Fibroblast of skin of scalp (primary cell): ENCODE results near the gene PLOD1.
"Not testable (repeated sequence)": the region's sequence is repeated elsewhere in the genome, so short reads cannot be mapped to it uniquely, and the experiment has no call there.

Source experiments
- DNase-seq: peaks from one replicate; pipeline ENCODE4 v3.0.0-alpha.2; 2013

PLOD1 gene

DNA sequence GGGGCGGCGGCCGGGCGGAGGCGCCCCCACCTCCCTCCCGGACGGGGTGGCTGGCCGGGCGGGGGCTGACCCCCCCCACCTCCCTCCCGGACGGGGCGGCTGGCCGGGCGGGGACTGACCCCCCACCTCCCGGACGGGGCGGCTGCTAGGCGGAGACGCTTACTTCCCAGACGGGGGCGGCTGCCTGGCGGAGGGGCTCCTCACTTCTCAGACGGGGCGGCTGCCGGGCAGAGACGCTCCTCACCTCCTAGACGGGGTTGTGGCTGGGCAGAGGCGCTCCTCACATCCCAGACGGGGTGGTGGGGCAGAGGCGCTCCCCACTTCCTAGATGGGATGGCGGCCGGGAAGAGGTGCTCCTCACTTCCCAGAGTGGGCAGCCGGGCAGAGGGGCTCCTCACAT lies 73.8 kb downstream of the PLOD1 start:
- not testable (repeated sequence) for DNase-seq

DNA sequence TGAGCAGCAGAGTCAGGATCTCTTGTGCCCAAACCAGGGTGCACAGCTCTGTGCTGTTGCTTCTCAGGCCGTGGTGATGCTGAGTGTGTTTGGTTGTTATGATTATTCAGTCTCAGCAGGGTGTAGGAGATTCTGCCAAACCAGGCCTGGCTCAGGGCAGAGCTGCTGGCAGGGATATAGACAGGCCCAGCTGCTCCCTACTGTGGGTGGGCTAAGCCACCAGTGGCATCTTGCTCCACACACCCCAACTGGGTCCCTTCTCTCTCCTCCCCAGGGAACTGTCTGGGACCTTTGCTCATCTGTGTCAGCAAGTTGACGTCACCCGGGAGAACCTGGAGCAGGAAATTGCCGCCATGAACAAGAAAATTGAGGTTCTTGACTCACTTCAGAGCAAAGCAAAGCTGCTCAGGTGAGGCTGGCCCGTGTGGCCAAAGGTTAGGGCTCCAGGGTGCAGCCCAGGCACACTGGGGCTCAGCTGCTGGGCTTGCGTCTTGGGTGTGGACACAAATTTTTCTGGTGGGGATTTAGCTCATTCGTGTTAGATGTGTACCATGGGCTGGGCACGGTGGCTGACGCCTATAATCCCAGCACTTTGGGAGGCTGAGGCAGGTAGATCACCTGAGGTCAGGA lies 74.9 kb downstream of the PLOD1 start:
- no peak for DNase-seq

DNA sequence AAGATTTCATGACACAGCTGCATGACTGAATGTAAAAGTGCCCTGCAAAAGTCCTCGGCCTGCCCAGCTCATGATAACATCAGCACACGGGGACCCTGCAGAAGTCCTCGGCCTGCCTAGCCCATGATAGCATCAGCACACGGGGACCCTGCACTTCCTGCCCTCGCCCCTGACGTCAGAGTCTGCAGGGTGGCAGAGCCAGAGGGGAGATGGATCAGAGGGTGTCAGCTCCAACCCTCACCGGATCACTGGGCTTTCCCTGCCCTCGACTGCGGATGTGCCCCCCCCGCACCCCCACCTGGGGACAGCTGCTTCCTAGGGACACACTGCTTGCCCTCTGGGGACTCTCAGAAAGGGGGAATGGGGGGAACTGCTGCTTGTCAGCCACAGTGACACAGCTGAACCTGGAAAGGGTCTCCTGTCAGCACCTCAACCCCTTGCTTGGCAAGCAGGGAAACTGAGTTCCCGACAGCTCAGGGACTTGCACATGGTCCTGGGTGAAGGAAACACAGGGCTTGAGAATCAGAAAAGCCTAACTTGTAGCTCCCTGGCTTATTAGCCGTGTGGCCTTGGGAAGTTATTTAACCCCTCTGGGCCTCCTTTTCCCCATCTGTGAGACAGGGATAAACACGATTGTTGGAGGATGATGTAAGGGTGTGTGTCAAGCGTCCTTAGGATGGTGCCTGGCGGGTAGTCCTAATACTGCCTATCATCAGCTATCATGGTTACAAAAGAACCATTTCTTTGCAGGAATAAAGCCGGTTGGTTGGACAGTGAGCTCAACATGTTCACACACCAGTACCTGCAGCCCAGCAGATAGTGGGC lies 76.4 kb downstream of the PLOD1 start:
- no peak for DNase-seq

DNA sequence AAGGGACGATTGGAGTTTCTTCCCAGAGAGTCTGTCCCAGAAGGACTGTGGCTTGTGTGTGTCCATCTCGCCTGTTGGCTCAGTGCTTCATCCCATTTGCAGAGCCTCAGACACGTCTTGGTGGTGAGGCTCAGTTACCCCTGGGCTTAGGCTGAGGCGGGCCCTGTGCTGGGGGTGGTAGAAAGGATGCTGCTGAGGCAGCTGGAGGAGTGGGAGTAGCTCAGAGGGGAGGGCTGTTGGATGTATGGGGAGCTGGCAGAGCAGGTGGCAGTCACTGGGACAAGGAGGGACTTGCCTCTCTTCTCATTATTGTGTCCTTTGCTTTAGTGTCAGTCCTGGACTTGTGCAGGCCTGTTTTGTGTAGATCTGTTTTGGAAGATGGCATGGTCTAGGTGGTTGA lies 77.5 kb downstream of the PLOD1 start:
- DNase-seq: no peak

DNA sequence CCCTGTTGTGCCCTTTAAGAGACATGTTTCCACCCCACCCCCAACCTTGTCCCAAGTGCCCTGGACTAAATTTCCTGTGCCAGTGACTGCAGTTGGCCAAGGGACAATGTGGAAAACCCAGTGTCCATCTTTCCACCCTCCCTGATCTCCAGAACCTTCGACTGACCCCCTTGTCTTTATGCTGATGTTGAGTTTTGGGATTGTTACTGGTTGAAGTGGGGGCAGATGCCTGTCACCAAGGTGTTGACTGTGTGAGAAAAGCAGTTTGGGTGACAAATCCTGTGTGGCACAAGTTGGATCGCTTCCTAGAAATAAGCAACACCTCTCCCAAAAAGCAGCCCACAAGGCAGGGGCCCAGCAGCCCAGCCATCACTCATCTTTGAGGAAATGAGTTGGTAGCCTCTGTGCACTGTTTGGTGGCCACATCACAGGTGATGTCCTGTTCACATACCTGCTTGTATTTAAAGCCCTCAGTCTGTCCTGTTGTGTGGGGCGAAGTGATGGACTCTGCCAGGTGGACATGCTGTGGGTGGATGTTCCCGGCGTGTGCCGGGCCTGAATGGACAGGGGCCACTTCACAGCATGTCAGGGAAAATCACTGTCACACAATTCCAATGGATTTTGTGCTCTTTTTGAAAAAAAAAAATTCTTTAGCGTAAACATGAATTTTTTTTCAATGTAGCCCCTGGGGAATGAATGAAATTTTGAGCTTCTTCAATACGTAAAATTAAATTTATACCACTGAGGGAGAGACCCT lies 78.2 kb downstream of the PLOD1 start:
- no peak for DNase-seq

DNA sequence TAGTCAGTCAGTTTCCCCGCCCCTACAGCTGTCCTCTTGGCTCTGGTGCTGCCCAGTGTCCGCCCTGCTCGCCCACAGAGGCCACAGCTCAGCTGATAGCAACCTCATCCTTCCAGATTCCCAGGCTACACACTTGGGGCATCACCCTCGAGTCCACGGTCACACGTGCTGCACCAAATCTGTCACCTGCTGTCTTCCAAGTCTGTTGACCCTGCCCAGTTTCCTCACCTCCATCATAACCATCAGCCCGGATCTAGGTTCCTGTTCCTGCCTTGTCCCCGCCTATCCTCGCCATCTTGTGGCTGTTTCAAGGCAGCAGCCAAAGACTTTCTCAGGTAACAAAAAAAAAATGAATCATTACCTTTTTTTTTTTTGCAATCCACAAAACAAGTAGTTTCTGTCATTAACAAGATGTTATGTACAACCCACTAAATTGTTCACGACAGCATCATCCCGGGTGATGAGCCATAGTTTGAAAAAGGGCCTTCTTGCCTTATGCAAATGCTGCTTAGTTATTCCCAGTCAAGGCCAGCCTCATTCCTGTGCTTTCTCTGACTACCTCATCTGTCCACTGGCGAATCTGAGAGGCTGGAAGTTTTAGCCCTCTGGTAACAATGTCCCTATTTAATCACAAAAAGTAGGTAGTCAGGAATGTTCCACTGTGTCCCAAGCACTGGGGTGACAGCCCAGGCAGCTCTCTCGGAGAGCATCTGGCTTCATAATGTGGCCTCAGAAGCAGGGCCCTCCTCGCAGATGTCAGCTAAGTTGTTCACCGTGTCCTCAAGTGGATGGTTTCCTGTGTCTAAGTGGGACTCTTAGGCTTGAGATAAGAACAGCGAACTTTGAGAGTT lies 79.8 kb downstream of the PLOD1 start:
- no peak for DNase-seq

DNA sequence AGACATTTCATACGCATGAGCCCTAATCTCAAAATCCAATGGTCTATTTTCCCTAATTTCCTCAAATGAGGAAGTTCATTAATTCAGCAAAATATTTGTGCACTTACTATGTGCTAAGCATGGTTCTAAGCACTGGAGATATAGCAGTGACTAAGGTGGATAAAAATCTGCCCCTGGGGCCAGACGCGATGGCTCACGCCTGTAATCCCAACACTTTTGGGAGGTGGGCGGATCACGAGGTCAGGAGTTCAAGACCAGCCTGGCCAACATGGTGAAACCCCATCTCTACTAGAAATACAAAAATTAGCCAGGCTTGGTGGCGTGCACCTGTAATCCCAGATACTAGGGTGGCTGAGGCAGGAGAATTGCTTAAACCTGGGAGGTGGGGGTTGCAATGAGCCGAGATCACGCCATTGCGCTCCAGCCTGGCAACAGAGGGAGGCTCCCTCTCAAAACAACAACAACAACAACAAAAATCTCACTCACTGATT lies 80.5 kb downstream of the PLOD1 start:
- DNase-seq: no peak

DNA sequence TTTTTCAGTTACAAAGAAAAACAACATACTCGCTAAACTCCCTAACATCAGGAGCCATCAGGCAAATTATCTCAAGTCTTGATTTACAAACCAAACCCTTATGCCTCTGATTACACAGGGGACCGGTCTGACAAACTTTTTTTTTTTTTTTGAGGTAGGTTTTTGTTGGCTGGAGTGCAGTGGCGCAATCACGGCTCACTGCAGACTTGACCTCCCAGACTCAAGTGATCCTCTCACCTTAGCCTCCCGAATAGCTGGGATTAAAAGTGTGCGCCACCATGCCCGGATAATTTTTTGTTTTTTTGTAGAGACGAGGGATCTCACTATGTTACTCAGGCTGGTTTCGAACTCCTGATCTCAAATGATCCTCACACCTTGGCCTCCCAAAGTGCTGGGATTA lies 81.0 kb downstream of the PLOD1 start:
- DNase-seq: no peak

DNA sequence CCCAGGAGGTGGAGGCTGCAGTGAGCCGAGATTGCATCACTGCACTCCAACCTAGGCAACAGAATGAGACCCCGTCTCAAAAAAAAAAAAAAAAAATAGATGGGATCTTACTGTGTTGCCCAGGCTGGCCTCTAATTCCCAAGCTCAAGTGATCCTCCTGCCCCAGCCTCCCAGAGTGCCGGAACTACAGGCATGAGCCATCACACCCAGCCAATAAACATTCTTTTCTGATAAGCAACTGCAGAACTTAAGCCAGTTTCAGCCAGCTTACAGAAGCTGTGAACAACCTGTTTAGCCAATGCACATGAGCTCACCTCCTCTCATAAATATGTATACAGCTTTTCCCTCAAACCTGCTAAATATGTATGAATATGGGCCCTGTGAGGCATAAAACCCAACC lies 81.7 kb downstream of the PLOD1 start:
- DNase-seq: no peak

DNA sequence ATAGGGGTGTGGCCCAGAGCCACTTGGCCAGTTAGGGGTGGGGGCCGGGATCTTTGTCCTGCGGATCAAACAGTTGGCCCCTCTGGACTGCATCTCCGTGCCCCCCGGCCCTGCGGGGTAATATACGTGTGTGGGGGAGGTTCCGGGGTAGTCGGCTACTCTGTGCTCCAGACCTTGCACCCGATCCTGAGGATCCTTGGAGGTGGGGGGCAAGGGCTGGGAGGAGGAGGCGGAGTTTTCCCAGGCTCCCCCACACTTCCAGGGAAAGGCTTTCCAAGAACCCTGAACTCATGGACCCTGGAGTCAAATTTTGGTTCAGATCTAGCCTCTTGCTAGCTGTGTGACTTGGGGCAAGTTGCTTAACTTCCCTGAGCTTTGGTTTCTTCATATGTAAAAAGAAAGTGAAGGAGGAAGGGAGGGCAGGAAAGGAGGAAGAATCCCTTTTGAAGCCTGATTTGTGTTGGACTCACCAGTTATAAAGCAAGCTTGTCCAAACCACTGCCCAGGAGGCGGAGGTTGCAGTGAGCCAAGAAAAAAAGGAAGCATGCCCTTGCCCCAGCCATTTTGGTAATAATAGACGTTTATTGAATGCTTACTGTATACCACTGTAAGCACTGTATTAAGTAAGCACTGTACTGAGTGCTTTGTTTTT lies 85.5 kb downstream of the PLOD1 start:
- no peak for DNase-seq

DNA sequence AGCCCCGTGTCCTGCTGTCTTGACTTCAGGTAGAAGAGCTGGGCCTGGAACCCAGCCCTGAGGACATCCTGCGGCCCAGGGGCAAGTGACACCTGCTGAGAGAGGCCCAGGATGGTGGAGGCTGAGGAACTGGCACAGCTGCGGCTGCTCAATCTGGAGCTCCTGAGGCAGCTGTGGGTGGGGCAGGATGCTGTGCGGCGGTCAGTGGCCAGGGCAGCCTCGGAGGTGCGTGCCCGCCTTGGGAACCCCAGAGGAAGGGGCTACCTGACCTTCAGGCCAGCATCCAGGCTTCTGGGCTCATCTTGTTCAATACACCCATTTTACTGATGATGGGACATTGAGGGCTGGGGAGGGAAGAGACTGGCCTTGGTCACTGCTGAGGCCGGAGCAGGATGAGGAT lies 87.1 kb downstream of the PLOD1 start:
- no peak for DNase-seq

DNA sequence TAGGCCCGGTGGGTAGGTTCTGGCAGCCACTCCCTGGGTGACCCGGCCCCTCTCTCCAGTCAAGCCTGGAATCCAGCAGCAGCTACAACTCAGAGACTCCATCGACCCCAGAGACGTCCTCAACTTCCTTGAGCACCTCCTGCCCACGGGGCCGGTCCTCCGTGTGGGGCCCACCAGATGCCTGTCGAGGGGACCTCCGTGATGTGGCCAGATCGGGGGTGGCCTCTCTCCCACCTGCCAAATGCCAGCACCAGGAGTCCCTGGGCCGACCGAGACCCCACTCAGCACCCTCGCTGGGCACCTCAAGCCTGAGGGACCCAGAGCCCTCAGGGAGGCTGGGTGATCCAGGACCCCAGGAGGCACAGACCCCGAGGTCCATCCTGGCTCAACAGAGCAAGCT lies 87.5 kb downstream of the PLOD1 start:
- DNase-seq: no peak
